Rectal smooth muscle tissue (tissue), 1 donor: ENCODE measurements around the gene TPRN.
"Not testable (repeated sequence)": the region's sequence is repeated elsewhere in the genome, so short reads cannot be mapped to it uniquely, and the experiment has no call there.

Experiments used
- H3K27ac ChIP-seq: one replicate; pipeline ENCODE4 v1.7.0; 2013; ENCODE audit warnings: low read depth, low read length, inconsistent platforms
- H3K27me3 ChIP-seq: one replicate; pipeline ENCODE4 v1.7.0; 2013; ENCODE audit warnings: low read length; ENCODE audit not compliant: control insufficient read depth, insufficient read depth
- H3K36me3 ChIP-seq: one replicate; pipeline ENCODE4 v1.7.0; 2013; ENCODE audit warnings: low read length; ENCODE audit not compliant: control insufficient read depth, insufficient read depth
- H3K4me1 ChIP-seq: one replicate; pipeline ENCODE4 v1.7.0; 2013; ENCODE audit warnings: low read length; ENCODE audit not compliant: control insufficient read depth, insufficient read depth
- H3K4me3 ChIP-seq: one replicate; pipeline ENCODE4 v1.7.0; 2013; ENCODE audit warnings: low read length
- H3K9ac ChIP-seq: one replicate; pipeline ENCODE4 v1.7.0; 2013; ENCODE audit warnings: low read length

The TPRN gene

DNA sequence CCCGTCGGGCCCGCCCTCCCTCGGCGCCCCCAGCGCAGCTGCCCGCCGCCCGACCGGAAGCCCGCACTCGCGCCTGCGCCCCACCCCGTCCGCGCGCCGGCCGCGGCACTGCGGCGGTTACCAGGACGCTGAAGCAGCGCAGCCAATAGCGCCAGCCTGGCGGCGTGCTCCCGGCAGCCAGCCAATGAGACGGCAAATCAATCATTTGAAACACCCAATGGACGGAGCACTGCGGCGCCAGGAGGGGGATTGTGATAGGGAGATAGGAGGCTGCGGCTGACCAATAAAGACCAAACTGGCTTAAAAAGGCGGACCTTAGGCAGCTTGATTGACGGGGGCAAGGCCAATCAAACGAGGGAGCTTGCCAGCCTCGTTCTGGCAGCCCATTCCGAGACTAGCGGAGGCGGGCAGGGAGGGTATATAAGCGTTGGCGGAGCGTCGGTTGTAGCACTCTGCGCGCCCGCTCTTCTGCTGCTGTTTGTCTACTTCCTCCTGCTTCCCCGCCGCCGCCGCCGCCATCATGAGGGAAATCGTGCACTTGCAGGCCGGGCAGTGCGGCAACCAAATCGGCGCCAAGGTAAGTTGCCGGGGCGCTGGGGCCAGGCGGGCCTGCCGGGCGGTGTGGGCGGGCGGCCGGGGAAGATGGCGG, 40.4 kb upstream of the TPRN start, which contains the start of gene TUBB4B:
TSS of gene TUBB4B (plus strand) at position 447 of the 649 bp plus-strand sequence. CDS start at position 521, 74 bp downstream.
- peaks cover 11% of the 10 kb centered on the region for H3K36me3 ChIP-seq
- H3K27ac ChIP-seq = peak within 1 kb of the TSS; percentile 96
- H3K9ac ChIP-seq = peak within 1 kb of the TSS; percentile 49
- peak within 1 kb of the TSS; percentile 84 for H3K4me3 ChIP-seq
- H3K4me1 ChIP-seq = peaks cover 18% of the 10 kb centered on the region
- no peaks in the 10 kb centered on the region for H3K27me3 ChIP-seq

DNA sequence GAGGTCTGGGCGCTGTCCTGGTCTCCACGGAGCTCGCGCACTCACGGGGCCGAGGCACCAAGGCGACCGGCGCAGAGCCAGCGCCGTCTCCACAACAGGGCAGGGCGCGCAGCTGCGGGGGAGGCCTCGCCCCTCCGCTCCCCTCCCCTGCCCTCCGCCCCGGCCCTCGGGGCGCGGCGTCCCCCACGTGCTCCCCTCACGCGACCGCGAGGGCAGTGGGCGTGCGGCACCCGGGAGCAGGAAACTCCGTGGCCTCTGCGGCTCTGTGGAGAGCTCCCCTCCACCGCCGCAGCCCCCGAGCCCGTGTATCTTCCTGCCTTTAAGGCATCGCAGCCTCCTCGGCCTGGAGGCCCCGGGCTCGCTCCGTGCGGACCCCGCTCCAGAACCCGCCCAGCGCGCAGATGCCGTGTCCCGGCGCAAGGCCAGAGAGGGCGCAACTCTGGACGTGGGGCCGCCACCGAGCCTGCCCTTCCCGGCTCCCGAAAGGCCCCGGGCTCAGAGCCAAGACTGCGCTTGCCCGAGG, 39.8 kb upstream of the TPRN start:
- H3K36me3 ChIP-seq = peaks cover 11% of the 10 kb centered on the region
- peaks cover 20% of the 10 kb centered on the region for H3K4me1 ChIP-seq
- peak overlapping the region; percentile 40 for H3K9ac ChIP-seq
- peak overlapping the region; percentile 82 for H3K4me3 ChIP-seq
- peaks cover 2% of the 10 kb centered on the region for H3K27me3 ChIP-seq
- H3K27ac ChIP-seq = peak overlapping the region; percentile 96

DNA sequence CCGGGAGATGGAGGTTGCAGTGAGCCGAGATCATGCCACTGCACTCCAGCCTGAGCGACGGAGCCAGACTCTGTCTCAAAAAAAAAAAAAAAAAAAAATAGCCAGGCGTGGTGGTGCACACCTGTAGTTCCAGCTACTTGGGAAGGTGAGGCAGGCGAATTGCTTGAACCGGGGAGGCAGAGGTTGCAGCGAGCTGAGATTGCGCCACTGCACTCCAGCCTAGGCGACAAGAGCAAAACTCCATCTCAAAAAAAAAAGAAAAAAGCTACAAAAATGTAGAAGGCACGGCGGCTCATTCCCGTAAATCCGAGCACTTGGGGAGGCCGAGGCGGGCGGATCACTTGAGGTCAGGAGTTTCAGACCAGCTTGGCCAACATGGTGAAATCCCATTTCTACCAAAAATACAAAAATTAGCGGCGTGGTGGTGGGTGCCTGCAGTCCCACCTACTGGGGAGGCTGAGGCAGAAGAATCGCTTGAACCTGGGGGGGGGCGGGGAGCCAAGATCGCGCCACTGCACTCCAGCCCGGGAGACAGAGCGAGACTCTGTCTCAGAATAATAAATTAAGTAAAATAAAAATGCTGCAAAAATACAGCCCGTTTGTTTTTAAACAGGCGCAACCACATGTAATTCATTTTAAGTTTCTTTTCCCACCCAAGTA, 39.1 kb upstream of the TPRN start:
- peaks cover 11% of the 10 kb centered on the region for H3K36me3 ChIP-seq
- H3K27ac ChIP-seq = peak overlapping the region; percentile 96
- H3K4me1 ChIP-seq = peaks cover 20% of the 10 kb centered on the region
- H3K4me3 ChIP-seq = peak overlapping the region; percentile 82
- H3K27me3 ChIP-seq = not testable (repeated sequence)
- peak overlapping the region; percentile 40 for H3K9ac ChIP-seq

DNA sequence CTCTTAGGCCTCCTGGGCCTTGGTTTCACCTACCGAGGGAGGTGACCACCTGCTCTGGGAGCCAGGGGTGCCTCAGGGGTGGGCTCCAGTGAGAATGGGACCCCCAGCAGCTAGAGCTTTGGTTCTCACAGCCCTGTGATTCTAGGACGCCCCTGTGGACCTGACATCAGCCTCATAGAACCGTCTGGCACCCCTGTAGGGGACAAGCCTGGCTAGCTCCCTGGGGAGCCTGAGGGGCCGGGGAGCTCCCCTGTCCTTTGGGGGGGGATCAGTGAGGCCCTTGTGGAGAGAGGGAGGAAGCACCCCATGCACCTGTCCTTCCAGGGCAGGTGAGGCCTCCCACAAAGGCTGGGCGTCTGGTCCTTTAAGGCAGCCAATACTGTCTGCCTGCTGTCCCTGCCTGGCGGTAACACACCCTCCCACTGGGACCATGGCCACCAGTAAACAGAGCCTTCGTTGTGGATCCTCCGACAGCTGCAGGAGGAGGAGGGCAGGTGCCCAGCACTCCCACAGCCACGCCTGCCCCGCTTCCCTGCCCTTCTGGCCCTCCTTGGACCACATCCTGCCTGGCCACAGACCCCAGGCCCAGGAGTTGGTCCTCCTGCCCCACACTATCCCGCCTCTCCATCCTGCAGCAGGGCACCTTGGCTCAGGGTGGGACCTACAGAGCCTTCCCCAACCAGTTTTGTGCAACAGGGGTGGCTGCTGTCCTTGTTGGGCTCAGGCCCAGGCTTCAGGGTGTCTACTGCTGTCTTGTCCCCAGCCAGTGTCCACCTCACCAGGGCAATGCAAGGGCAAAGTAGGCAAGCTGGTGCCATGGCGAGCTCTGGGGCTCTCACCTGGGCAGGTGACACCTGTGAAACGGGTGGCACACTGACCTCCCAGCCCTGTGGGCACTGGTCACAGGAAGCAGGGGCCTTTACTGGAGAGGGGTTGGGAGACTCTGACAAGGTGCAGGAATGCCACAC, 37.5 kb upstream of the TPRN start:
- H3K27me3 ChIP-seq = peaks cover 16% of the 10 kb centered on the region
- H3K27ac ChIP-seq = no peak overlapping the region
- H3K4me3 ChIP-seq = peak overlapping the region; percentile 21
- peaks cover 20% of the 10 kb centered on the region for H3K4me1 ChIP-seq
- H3K36me3 ChIP-seq = peaks cover 7% of the 10 kb centered on the region
- no peak overlapping the region for H3K9ac ChIP-seq

DNA sequence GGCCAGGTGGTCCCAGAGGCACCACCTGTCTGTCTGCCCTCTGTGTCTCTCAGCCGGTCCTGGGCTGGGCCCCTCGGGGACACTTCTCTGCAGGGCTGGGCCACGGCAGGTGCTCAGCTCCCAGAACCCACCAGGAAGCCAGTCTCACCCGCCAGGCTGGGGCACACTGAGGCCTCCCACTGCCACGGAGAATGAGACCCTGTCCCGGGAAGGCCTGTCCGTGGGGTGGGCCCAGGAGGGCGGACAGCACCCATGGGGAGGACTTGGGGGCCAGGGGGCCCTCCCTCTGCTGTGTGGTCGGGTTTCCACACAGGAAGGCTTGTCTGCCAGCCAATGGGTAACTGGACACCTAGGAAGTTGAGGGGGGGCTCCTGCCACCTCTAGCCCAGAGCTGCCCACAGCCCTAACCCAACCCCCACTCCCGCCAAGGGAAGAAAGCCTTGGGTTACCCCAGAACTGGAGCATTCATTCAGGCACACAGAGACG, 36.4 kb upstream of the TPRN start:
- no peak overlapping the region for H3K9ac ChIP-seq
- H3K4me3 ChIP-seq = peak overlapping the region; percentile 41
- no peaks in the 10 kb centered on the region for H3K36me3 ChIP-seq
- no peak overlapping the region for H3K27ac ChIP-seq
- peaks cover 19% of the 10 kb centered on the region for H3K27me3 ChIP-seq
- H3K4me1 ChIP-seq = peaks cover 11% of the 10 kb centered on the region

DNA sequence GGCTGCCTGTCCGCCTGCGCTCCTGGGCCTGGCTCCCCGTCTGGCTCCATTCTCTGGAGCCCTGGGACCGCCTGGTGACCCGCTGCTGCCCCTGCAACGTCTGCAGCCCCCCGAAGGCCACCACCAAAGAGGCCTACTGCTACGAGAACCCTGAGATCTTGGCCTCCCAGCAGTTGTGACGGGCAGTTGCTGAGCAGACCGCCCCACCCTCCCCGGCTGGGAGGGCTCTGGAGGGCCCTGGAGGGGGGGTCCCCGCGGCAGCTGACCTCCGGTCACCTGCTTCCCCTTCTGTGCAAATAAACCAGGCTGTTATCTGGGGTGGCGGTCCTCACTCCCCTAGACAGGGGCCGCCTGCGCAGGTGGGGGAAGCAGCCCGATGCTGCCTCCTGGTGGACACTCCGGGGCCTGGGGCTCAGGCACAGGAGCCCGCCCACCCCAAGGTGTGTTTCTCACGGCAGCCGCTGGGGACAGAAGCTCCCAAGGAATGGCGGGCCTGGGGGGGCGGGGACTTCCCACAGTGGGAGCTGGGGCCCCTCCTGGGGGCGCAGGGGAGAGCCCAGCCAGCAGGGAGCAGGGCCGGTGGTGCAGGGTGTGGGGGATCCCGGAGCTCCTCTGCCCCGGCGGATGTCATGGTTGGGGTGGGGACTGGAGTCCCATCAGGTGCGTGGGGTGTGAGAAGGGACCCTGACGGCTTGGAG, 35.8 kb upstream of the TPRN start:
- H3K4me1 ChIP-seq = peaks cover 11% of the 10 kb centered on the region
- no peak overlapping the region for H3K27ac ChIP-seq
- H3K9ac ChIP-seq = no peak overlapping the region
- H3K36me3 ChIP-seq = no peaks in the 10 kb centered on the region
- peak overlapping the region; percentile 41 for H3K4me3 ChIP-seq
- H3K27me3 ChIP-seq = peaks cover 19% of the 10 kb centered on the region

DNA sequence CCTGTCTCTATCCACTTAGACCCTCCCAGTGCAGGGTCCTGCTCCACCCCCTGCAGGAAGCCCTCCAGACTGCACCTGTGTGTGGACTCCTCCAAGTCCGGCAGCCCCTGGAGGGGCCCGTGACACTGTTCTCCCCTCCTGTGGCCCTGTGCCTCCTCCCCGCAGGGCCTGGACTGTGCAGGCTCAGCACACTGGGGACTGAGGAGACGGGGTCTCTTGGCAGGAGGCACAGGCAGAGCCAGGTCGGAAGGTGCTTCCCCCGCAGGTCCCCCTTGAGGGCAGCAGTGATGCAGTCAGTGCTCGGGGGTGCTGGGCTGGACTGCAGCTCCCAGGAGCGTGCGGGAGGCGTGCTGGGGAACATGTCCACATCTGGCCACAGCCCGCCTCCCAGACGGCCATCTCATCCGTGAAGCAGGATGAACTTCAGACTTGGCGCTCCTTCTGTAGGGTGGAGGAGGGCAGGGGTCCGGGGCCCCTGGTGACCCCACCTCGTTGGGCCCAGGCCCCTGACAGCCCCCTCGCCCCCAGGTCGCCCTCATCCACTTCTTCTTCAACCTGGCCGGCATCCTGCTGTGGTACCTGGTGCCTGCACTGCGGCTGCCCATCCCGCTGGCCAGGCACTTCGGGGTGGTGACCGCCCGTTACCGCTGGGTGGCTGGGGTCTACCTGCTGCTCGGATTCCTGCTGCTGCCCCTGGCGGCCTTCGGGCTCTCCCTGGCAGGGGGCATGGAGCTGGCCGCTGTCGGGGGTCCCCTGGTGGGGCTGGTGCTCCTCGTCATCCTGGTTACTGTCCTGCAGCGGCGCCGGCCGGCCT, 35.1 kb upstream of the TPRN start:
- Histone ChIP-seq H3K9ac (no peak overlapping the region), H3K4me3 (peak overlapping the region; percentile 2), H3K36me3 (no peaks in the 10 kb centered on the region), H3K27ac (no peak overlapping the region), H3K27me3 (peaks cover 21% of the 10 kb centered on the region), H3K4me1 (peaks cover 11% of the 10 kb centered on the region)

DNA sequence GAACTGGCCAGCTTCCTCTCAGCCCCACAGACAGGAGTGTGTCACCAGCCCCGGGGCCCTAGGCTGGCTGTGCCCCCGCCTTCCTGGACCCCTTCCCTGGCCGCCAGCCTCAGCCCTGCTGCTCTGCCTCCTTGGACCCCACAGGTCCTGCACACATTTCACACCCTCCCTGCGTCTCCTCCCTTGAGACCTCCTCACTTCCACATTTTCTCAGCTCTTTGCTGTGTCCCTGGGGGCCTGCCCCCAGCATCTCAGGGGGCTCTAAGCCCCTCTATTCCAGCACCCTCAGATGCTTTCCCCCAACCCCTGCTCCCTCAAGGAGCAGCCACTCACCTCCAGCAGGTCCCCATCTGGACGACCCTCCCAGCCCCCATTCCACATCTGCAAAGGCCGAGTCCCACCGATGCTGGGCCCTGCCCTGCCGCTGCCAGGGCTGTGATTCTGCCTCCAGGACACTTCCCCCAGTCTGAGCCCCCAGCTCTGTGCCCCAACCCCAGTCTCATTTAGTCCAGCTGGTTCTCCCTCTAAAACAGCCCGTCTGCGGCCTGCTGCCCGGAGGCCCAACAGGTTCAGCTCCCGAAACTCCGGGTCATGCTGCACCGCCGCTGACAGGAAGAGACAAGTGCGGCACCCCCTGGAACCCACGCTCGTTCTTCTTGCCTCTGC, 34.4 kb upstream of the TPRN start:
- Histone ChIP-seq H3K9ac (no peak overlapping the region), H3K36me3 (no peaks in the 10 kb centered on the region), H3K4me3 (no peak overlapping the region), H3K27me3 (peaks cover 29% of the 10 kb centered on the region), H3K4me1 (peaks cover 11% of the 10 kb centered on the region), H3K27ac (no peak overlapping the region)

DNA sequence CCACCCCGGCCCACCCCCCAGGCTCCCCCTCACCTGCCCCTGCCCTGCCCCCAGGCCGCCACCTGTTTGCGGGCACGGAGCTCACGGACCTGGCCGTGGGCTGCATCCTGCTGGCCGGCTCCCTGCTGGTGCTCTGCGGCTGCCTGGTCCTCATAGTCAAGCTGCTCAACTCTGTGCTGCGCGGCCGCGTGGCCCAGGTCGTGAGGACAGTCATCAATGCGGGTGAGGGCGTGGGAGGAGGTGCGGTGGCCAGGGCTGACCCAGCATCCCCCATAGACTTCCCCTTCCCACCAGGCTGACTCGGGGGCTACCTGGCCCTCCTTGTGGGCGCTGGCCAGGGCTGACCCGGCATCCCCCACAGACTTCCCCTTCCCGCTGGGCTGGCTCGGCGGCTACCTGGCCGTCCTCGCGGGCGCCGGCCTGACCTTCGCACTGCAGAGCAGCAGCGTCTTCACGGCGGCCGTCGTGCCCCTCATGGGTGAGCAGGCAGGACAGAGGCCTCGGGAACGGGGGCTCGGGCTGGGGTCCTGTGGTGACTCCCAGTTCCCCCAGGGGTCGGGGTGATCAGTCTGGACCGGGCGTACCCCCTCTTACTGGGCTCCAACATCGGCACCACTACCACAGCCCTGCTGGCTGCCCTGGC, 33.6 kb upstream of the TPRN start:
- H3K4me3 ChIP-seq = no peak overlapping the region
- peaks cover 34% of the 10 kb centered on the region for H3K27me3 ChIP-seq
- no peak overlapping the region for H3K9ac ChIP-seq
- H3K27ac ChIP-seq = no peak overlapping the region
- H3K36me3 ChIP-seq = no peaks in the 10 kb centered on the region
- H3K4me1 ChIP-seq = peaks cover 11% of the 10 kb centered on the region

DNA sequence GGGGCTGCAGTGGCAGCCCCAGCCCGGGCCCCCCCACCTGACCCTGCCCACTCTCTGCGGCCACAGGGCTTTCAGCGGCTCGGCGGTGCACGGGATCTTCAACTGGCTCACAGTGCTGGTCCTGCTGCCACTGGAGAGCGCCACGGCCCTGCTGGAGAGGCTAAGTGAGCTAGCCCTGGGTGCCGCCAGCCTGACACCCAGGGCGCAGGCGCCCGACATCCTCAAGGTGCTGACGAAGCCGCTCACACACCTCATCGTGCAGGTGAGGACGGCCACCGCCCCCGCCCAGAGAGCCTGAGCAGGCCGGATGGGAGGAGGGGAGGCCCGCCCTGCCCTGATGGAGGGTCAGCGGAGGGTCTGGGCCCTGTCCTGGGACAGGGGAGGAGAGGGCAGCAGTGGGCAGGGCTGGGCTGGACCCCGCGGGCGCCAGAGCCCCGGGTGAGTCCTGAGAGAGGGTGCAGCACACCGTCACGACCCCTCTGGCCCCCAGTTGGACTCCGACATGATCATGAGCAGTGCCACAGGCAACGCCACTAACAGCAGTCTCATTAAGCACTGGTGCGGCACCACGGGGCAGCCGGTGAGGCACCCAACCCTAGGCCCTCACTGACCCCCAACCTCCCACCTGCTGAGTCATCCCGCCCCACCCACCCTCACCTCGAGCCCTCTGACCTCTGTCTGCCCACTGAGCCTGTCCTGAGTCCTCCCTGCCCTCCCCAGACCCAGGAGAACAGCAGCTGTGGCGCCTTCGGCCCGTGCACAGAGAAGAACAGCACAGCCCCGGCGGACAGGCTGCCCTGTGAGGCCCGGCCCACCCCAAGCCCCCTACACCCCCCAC, 32.8 kb upstream of the TPRN start:
- Histone ChIP-seq H3K27ac (no peak overlapping the region), H3K36me3 (no peaks in the 10 kb centered on the region), H3K27me3 (peaks cover 42% of the 10 kb centered on the region), H3K9ac (no peak overlapping the region), H3K4me3 (no peak overlapping the region), H3K4me1 (peaks cover 10% of the 10 kb centered on the region)
